Measurements from ENCODE around the gene GALNT9. TPM values are rescaled to one million over a fixed set of nuclear protein-coding genes. Genes with fewer than 3 reads are reported as not detected.
"Not testable (repeated sequence)": the region's sequence is repeated elsewhere in the genome, so short reads cannot be mapped to it uniquely, and the experiment has no call there.

GALNT9 gene
- total RNA-seq, 2 experiments from 2014 or later = not detected

DNA sequence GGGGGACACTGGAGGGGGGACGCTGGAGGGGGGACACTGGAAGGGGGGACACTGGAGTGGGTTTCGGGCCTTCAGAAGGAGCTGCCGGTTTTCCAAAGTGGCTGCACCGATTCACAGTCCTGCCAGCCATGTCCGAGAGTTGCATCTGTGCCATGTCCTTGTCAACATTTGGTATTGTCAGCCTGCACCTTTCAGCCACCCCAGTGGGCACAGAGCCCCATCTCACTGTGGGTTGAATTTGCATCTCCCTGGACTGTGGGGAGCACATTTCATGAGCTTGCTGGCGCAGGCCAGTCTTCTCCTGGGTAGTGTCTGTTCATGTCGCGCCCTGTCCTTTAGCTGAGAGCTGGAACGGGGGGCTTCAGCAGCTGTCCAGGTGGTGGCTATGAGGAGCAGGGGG is 72.7 kb downstream of the GALNT9 start:
- ChIA-PET CTCF (no interaction called here), POLR2A (no interaction called here)
- H3K27ac ChIP-seq (ENCODE audit: low read depth in 1 of 2, low read length in 2 of 2) = no peak overlapping the region

DNA sequence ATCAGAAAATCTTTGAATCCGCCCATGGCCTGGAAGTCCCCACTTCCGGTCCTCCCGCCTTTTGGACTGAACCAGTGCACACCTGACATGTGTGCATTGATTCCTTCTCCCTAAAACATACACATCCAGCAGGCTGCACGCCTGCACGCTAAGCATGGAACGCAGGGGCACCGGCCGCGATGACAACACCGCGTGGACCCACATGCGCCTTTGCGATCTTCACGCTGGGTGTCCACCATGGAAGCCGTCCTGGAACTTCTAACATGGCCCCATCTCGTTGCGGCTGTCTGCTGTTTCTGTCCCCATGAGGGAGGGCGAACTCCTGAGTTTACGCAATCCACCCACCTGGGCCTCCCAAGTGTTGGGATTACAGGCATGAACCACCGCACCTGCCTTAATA is 73.7 kb downstream of the GALNT9 start:
- no peaks in the 10 kb centered on the region for H3K27me3 Mint-ChIP-seq
- no peak overlapping the region for H3K4me3 Mint-ChIP-seq
- CTCF ChIA-PET = no interaction called here
- POLR2A ChIA-PET = no interaction called here
- H3K36me3 Mint-ChIP-seq (ENCODE audit: low read depth) = no peaks in the 10 kb centered on the region
- intact Hi-C loops (cut with DNase I, micrococcal nuclease) = no loop called here
- H3K9me3 ChIP-seq (ENCODE audit: control insufficient read depth in 1 of 2, insufficient read depth in 1 of 2, low read length in 2 of 2) = peaks cover 0 to 5% of the 10 kb centered on the region in 2 experiments
- no peak overlapping the region for H3K4me3 ChIP-seq (ENCODE audit: low read length)
- DNase-seq (no peak), ATAC-seq (ENCODE audit: poor library complexity) (no peak)
- H3K27ac ChIP-seq (ENCODE audit: low read depth in 1 of 2, low read length in 2 of 2) = no peak overlapping the region
- H3K9me3 Mint-ChIP-seq = no peaks in the 10 kb centered on the region
- H3K4me1 ChIP-seq (ENCODE audit: insufficient read depth, low read length) = no peaks in the 10 kb centered on the region
- no peaks in the 10 kb centered on the region for H3K27me3 ChIP-seq (ENCODE audit: control insufficient read depth in 1 of 2, insufficient read depth in 2 of 2, low read length in 2 of 2)
- TF ChIP-seq, protein P1, sequence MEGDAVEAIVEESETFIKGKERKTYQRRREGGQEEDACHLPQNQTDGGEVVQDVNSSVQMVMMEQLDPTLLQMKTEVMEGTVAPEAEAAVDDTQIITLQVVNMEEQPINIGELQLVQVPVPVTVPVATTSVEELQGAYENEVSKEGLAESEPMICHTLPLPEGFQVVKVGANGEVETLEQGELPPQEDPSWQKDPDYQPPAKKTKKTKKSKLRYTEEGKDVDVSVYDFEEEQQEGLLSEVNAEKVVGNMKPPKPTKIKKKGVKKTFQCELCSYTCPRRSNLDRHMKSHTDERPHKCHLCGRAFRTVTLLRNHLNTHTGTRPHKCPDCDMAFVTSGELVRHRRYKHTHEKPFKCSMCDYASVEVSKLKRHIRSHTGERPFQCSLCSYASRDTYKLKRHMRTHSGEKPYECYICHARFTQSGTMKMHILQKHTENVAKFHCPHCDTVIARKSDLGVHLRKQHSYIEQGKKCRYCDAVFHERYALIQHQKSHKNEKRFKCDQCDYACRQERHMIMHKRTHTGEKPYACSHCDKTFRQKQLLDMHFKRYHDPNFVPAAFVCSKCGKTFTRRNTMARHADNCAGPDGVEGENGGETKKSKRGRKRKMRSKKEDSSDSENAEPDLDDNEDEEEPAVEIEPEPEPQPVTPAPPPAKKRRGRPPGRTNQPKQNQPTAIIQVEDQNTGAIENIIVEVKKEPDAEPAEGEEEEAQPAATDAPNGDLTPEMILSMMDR (IDR thresholded peaks at IDR 0.05) = no peak
- no peak overlapping the region for H3K27ac Mint-ChIP-seq
- no peaks in the 10 kb centered on the region for H3K36me3 ChIP-seq (ENCODE audit: insufficient read depth, low read length)
- no peaks in the 10 kb centered on the region for H3K4me1 Mint-ChIP-seq (ENCODE audit: low read depth)

More for the DNA sequence above, 72.7 kb downstream of the GALNT9 start:
- Histone ChIP-seq H3K9me3 (ENCODE audit: control insufficient read depth in 1 of 2, insufficient read depth in 1 of 2, low read length in 2 of 2) (no peaks in the 10 kb centered on the region), H3K27me3 (ENCODE audit: control insufficient read depth in 1 of 2, insufficient read depth in 2 of 2, low read length in 2 of 2) (peaks cover 0 to 2% of the 10 kb centered on the region in 2 experiments), H3K4me3 (ENCODE audit: low read length) (no peak overlapping the region), H3K36me3 (ENCODE audit: insufficient read depth, low read length) (no peaks in the 10 kb centered on the region), H3K4me1 (ENCODE audit: insufficient read depth, low read length) (no peaks in the 10 kb centered on the region)
- Mint-ChIP-seq H3K4me1 (ENCODE audit: low read depth) (no peaks in the 10 kb centered on the region), H3K27me3 (no peaks in the 10 kb centered on the region), H3K9me3 (no peaks in the 10 kb centered on the region), H3K27ac (no peak overlapping the region), H3K4me3 (no peak overlapping the region), H3K36me3 (ENCODE audit: low read depth) (no peaks in the 10 kb centered on the region)
- intact Hi-C loops (cut with DNase I, micrococcal nuclease) = no loop called here
- ATAC-seq (ENCODE audit: poor library complexity) (no peak), DNase-seq (no peak)
- TF ChIP-seq, protein P1 (IDR thresholded peaks at IDR 0.05) = no peak

DNA sequence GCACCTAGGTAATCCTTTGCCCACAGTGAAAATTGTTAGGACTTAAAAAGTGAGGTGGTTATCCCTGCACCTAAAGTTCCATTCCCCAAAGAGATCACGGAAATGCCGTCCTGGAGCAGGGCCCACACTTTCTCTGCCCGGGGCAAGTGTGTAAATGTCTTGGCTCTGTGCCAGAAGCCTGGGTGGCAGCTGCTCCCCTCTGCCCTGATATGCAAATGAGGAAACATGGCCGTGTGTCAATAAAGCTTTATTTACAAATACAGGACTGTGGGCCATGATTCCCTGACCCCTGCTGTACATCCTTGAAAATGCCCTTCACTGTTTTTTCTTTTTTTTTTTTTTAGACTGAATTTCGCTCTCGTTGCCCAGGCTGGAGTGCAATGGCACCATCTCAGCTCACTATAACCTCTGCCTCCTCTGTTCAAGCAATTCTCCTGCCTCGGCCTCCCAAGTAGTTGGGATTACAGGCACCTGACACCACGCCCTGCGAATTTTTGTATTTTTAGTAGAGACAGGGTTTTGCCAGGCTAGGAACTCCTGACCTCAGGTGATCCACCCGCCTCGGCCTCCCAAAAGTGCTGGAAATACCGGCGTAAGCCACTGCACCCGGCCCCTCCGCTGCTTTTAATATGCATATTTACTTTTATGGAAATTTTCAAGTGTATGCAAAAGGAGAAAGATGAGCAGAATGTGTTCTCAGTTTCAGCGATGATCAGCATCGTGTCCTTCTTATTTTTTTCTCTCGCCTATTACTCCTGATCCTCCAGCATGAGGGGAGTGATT is 75.5 kb downstream of the GALNT9 start:
- no peak for ATAC-seq (ENCODE audit: poor library complexity)
- no peaks in the 10 kb centered on the region for H3K9me3 Mint-ChIP-seq
- peaks cover 0 to 5% of the 10 kb centered on the region in 2 experiments for H3K9me3 ChIP-seq (ENCODE audit: control insufficient read depth in 1 of 2, insufficient read depth in 1 of 2, low read length in 2 of 2)
- H3K27me3 Mint-ChIP-seq = peaks cover 5% of the 10 kb centered on the region
- H3K4me1 Mint-ChIP-seq (ENCODE audit: low read depth) = no peaks in the 10 kb centered on the region
- ChIA-PET POLR2A (no interaction called here), CTCF (no interaction called here)
- H3K27ac Mint-ChIP-seq = no peak overlapping the region
- DNase-seq = no peak
- TF ChIP-seq, protein P1 (IDR thresholded peaks at IDR 0.05) = no peak
- no peak overlapping the region for H3K4me3 Mint-ChIP-seq
- H3K27me3 ChIP-seq (ENCODE audit: control insufficient read depth in 1 of 2, insufficient read depth in 2 of 2, low read length in 2 of 2) = no peaks in the 10 kb centered on the region
- no peaks in the 10 kb centered on the region for H3K4me1 ChIP-seq (ENCODE audit: insufficient read depth, low read length)
- H3K4me3 ChIP-seq (ENCODE audit: low read length) = no peak overlapping the region
- no peaks in the 10 kb centered on the region for H3K36me3 ChIP-seq (ENCODE audit: insufficient read depth, low read length)
- H3K27ac ChIP-seq (ENCODE audit: low read depth in 1 of 2, low read length in 2 of 2) = no peak overlapping the region
- intact Hi-C loops (cut with DNase I, micrococcal nuclease) = no loop called here
- no peaks in the 10 kb centered on the region for H3K36me3 Mint-ChIP-seq (ENCODE audit: low read depth)

DNA sequence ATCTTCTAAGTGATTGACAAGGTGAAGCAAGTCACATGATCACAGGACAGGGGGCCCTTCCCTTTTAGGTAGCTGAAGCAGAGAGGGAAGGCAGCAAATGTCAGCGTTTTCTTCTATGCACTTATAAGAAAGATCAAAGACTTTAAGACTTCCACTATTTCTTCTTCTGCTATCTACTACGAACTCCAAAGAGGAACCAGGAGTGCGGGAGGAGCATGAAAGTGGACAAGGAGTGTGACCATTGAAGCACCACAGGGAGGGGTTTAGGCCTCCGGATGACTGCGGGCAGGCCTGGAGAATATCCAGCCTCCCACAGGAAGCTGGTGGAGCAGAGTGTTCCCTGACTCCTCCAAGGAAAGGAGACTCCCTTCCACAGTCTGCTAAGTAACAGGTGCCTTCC is 76.4 kb downstream of the GALNT9 start:
- CTCF ChIA-PET; H3K4me3 Mint-ChIP-seq; ATAC-seq (ENCODE audit: poor library complexity); H3K27ac Mint-ChIP-seq; H3K4me3 ChIP-seq (ENCODE audit: low read length); POLR2A ChIA-PET; H3K36me3 ChIP-seq (ENCODE audit: insufficient read depth, low read length); H3K27me3 Mint-ChIP-seq; H3K27ac ChIP-seq (ENCODE audit: low read depth in 1 of 2, low read length in 2 of 2); DNase-seq; intact Hi-C loops (cut with DNase I, micrococcal nuclease); H3K4me1 ChIP-seq (ENCODE audit: insufficient read depth, low read length); H3K4me1 Mint-ChIP-seq (ENCODE audit: low read depth); H3K27me3 ChIP-seq (ENCODE audit: control insufficient read depth in 1 of 2, insufficient read depth in 2 of 2, low read length in 2 of 2); H3K9me3 ChIP-seq (ENCODE audit: control insufficient read depth in 1 of 2, insufficient read depth in 1 of 2, low read length in 2 of 2); H3K36me3 Mint-ChIP-seq (ENCODE audit: low read depth); H3K9me3 Mint-ChIP-seq: not testable (repeated sequence)

All from CD4-positive, alpha-beta T cell (primary cell).